ENCODE results near the gene SEC31B.

Gene SEC31B

DNA sequence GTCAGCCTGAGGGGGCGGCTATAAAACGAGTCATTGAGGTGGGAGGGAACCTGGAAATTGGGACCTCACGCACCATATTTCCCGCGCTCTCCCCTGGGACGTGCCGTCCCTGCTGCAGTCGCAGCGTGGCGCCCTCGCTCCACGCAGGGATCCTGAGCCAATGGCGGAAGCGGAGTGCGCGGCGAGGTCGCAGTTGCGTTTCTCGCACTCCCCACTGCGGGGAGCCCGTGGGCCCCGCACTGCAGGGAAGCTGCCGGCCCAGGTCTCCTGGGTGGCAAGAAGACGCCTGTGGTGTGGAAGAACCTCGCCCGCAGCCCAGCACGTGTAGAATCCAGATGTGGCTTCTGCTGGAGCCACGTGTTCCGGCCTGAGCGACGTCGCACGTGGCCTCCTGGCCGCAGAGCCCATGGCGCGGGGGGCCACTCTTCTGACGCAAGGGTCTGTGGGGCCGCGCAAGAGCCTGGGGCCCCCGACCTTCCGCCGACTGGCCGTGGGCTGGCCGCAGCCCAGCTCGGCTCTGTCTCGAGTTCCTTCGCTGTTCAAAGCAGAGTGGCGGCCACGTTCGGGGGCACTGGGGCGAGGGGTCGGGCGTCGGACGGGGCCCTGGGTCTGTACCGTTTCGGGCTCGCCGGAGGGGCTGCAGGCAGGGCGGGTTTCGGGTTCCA lies 42.5 kb upstream of the SEC31B start:
- Histone ChIP-seq H3K27me3 (ENCODE audit: low read length) (no peaks in the 10 kb centered on the region), H2AFZ (ENCODE audit: low read depth, low read length, severe bottlenecking) (no peak overlapping the region), H3K9ac (ENCODE audit: low read length) (no peak overlapping the region), H3K4me2 (ENCODE audit: low read depth, low read length, poor library complexity, severe bottlenecking) (no peak overlapping the region), H3K9me3 (ENCODE audit: insufficient read depth, low read length) (no peaks in the 10 kb centered on the region), H3F3A (ENCODE audit: insufficient read depth) (no peaks in the 10 kb centered on the region), H3K9me2 (replicated peaks; ENCODE audit: insufficient read depth, low read length) (no peaks in the 10 kb centered on the region), H3K27ac (ENCODE audit: low read depth, low read length) (no peak overlapping the region), H4K20me1 (ENCODE audit: low read depth, low read length) (no peaks in the 10 kb centered on the region), H3K79me2 (ENCODE audit: insufficient read depth, low read length) (no peaks in the 10 kb centered on the region), H3K4me3 (ENCODE audit: insufficient read depth, low read length, poor library complexity, severe bottlenecking) (no peak overlapping the region), H3K36me3 (ENCODE audit: low read length) (no peaks in the 10 kb centered on the region)
- no peak for TF ChIP-seq EZH2phosphoT487 (conservative IDR thresholded peaks at IDR 0.05; ENCODE audit: low read length)
- TF ChIP-seq, protein P1, sequence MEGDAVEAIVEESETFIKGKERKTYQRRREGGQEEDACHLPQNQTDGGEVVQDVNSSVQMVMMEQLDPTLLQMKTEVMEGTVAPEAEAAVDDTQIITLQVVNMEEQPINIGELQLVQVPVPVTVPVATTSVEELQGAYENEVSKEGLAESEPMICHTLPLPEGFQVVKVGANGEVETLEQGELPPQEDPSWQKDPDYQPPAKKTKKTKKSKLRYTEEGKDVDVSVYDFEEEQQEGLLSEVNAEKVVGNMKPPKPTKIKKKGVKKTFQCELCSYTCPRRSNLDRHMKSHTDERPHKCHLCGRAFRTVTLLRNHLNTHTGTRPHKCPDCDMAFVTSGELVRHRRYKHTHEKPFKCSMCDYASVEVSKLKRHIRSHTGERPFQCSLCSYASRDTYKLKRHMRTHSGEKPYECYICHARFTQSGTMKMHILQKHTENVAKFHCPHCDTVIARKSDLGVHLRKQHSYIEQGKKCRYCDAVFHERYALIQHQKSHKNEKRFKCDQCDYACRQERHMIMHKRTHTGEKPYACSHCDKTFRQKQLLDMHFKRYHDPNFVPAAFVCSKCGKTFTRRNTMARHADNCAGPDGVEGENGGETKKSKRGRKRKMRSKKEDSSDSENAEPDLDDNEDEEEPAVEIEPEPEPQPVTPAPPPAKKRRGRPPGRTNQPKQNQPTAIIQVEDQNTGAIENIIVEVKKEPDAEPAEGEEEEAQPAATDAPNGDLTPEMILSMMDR (IDR thresholded peaks at IDR 0.05; ENCODE audit: insufficient read depth, low read length, poor library complexity, severe bottlenecking), result peak; percentile 63

DNA sequence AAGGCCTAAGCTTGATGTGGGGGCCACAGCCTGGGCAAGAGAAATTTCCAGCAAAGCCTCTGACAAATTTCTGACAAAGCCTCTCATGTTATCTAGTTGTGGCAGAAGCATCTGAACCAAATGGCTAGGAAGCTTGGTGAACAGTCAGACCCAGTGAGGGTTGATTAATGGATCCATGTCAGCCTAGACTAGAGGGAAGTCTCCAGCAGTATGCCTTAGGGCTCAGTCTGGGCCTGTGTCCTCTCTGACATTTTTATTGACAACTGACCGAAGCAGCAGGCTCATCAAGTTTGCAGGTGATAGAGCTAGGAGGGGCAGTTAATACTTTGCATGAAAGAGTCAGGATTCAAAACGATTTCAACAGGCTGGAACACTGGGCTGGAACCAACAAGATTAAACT lies 41.3 kb upstream of the SEC31B start:
- H3K9me2 ChIP-seq (replicated peaks; ENCODE audit: insufficient read depth, low read length), result no peaks in the 10 kb centered on the region
- no peaks in the 10 kb centered on the region for H3K36me3 ChIP-seq (ENCODE audit: low read length)
- TF ChIP-seq, protein P1 (IDR thresholded peaks at IDR 0.05; ENCODE audit: insufficient read depth, low read length, poor library complexity, severe bottlenecking), result no peak
- TF ChIP-seq EZH2phosphoT487 (conservative IDR thresholded peaks at IDR 0.05; ENCODE audit: low read length), result no peak
- H3K4me3 ChIP-seq (ENCODE audit: insufficient read depth, low read length, poor library complexity, severe bottlenecking), result no peak overlapping the region
- H3F3A ChIP-seq (ENCODE audit: insufficient read depth), result no peaks in the 10 kb centered on the region
- H3K79me2 ChIP-seq (ENCODE audit: insufficient read depth, low read length), result no peaks in the 10 kb centered on the region
- H3K4me2 ChIP-seq (ENCODE audit: low read depth, low read length, poor library complexity, severe bottlenecking), result no peak overlapping the region
- H3K27ac ChIP-seq (ENCODE audit: low read depth, low read length), result no peak overlapping the region
- H4K20me1 ChIP-seq (ENCODE audit: low read depth, low read length), result no peaks in the 10 kb centered on the region
- no peak overlapping the region for H3K9ac ChIP-seq (ENCODE audit: low read length)
- H2AFZ ChIP-seq (ENCODE audit: low read depth, low read length, severe bottlenecking), result no peak overlapping the region
- H3K27me3 ChIP-seq (ENCODE audit: low read length), result no peaks in the 10 kb centered on the region
- no peaks in the 10 kb centered on the region for H3K9me3 ChIP-seq (ENCODE audit: insufficient read depth, low read length)

DNA sequence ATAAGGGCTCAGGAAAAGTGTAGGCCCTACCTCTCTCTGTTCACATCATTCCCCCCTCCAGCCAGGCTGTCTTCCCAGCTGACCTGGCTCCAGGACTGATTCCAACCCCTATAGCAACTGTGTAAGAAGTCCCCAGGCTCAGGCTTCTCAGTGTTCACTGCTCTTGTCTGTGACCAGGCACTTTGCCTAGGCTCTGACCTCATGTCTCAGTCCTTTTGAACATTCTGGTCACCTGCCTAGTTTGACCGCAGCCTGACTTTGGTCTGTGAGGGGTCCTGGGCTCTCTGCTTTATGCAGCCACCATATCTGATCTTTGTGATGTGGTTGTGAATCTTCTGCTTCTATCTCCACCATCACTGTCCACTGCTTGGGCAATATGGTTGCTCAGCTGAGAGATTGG lies 40.6 kb upstream of the SEC31B start:
- H3F3A ChIP-seq (ENCODE audit: insufficient read depth), result no peaks in the 10 kb centered on the region
- no peaks in the 10 kb centered on the region for H3K79me2 ChIP-seq (ENCODE audit: insufficient read depth, low read length)
- no peaks in the 10 kb centered on the region for H3K9me2 ChIP-seq (replicated peaks; ENCODE audit: insufficient read depth, low read length)
- no peaks in the 10 kb centered on the region for H3K36me3 ChIP-seq (ENCODE audit: low read length)
- H3K4me3 ChIP-seq (ENCODE audit: insufficient read depth, low read length, poor library complexity, severe bottlenecking), result no peak overlapping the region
- H3K4me2 ChIP-seq (ENCODE audit: low read depth, low read length, poor library complexity, severe bottlenecking), result no peak overlapping the region
- no peaks in the 10 kb centered on the region for H4K20me1 ChIP-seq (ENCODE audit: low read depth, low read length)
- no peak overlapping the region for H2AFZ ChIP-seq (ENCODE audit: low read depth, low read length, severe bottlenecking)
- no peak overlapping the region for H3K9ac ChIP-seq (ENCODE audit: low read length)
- H3K9me3 ChIP-seq (ENCODE audit: insufficient read depth, low read length), result no peaks in the 10 kb centered on the region
- H3K27ac ChIP-seq (ENCODE audit: low read depth, low read length), result no peak overlapping the region
- no peak for TF ChIP-seq EZH2phosphoT487 (conservative IDR thresholded peaks at IDR 0.05; ENCODE audit: low read length)
- TF ChIP-seq, protein P1 (IDR thresholded peaks at IDR 0.05; ENCODE audit: insufficient read depth, low read length, poor library complexity, severe bottlenecking), result no peak
- H3K27me3 ChIP-seq (ENCODE audit: low read length), result no peaks in the 10 kb centered on the region
